GM18517 (cell line): ENCODE results near the gene ARL5B.

Experiments used
- ATAC-seq: cut with Tn5 transposase; IDR thresholded peaks from one replicate; pipeline ENCODE4 v1.9.1; 2021; ENCODE audit warnings: mild to moderate bottlenecking, moderate library complexity; ENCODE audit not compliant: unreplicated experiment

ARL5B gene

DNA sequence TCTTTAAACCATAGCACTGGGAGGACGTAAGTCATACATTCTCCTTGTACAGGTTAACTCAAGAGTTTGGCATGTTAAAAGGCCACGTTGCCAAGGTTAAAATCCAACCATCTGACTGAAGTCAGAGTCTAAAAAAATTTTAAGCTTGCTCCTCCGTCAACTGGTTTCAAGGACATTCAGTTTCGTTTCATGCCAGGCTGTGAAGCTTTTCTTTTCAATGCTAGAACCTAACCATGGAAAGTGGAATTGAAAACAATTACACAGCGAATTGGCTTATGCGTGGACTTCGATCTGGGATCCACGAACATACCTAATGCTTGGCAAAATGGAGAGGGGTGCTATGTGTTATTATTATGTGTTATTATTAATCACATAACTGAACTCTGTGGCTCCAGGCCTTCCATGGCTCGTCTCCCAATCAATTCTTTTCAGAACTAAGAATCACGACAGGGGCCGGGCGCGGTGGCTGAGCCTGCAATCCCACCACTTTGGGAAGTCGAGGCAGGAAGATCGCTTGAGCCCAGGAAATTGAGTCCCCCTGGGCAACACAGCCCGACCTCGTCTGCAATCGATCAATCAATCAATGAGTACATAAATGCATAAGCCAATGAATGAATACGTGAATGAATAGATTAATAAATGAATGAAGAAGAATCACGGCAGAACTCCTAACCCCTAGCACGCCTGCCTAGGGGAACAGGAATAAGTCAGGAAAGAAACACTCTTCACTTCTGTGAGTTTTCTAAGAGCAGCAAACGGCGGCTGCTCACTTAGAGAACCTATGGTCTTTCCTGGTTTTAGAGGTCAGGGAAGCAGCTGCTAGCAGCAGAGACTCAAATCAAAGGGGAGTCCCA, 733 bp upstream of the ARL5B start:
- ATAC-seq = peak; percentile 28

- peak; percentile 26 for ATAC-seq
Observed at GRCh38 chr10:18659819-18660535, 746 bp downstream of the ARL5B start.

DNA sequence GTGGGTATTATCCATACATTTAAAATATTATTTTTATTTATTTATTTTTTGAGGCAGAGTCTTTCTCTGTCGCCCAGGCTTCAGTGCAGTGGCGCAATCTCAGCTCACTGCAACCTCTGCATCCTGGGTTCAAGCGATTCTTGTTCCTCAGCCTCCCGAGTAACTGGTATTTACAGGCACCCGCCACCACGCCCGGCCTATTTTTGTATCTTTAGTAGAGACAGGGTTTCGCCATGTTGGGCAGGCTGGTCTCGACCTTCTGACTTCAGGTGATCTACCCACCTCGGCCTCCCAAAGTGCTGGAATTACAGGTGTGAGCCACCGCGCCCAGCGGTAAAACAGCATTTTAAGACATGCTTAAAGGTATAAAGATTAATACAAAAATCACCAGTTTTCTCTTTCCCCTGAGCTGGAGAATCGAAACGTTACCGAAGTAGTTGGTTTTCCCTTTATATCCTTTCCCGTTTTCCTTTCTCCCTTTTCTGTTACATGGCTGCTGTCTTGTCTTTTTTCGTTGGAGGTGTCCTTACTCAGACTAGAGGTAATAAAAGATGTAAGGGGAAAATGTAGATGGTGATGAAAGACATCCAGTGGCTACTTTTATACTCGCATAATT, 1.7 kb downstream of the ARL5B start:
- no peak for ATAC-seq

- no peak for ATAC-seq
Observed at GRCh38 chr10:18664841-18665478, 5.7 kb downstream of the ARL5B start.

DNA sequence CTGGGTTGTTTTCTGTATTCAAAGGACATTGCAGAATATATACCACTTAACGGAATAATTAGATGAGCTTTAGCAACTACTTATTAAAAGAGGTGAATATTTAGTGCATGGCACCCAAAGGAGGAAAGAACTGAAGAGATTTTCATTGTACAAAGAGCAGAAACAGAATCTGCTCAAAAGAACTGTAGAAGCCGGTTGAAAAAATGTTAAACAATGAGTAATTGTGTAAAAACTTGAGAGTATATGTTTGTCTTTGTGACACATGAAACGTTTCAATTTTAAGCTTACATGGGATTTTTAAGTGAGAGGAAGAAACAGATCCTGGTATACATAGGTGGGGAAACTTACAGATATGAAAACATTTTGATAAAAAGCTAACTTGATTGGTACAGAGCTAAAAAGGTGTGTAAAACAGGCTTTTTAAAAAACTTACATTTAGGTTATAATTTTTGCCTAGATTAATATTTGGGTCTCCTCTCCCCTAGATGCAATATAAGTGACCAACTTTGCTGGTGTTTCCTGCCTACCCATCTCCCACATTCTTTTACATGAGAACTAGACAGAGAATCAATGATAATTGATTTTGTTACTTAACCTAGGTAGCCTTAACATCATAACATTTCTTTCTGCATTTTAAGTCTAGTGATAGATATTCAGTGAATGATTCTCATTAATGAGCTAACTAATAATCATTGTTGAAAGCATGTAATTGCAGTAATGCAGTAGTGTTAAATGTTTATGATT, 6.8 kb downstream of the ARL5B start:
- no peak for ATAC-seq

DNA sequence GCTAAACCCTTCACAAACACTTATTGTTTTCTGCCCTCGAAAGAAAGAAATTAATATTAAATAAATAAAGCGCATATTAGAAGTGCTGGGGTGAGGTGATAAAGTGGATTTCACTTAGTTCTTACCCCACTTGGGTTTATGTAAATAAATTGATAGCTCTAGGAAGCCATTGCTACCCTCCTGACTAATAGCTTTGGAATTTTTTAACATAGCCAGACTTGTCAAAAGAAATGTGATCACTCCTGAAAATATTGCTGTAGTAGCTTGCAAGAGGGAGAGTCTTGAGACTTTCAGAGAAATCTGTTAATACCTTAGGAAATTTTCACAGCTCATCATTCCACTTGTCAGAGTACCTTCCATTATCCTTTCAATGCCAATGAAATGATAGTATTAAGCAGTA, 7.6 kb downstream of the ARL5B start:
- ATAC-seq = no peak

DNA sequence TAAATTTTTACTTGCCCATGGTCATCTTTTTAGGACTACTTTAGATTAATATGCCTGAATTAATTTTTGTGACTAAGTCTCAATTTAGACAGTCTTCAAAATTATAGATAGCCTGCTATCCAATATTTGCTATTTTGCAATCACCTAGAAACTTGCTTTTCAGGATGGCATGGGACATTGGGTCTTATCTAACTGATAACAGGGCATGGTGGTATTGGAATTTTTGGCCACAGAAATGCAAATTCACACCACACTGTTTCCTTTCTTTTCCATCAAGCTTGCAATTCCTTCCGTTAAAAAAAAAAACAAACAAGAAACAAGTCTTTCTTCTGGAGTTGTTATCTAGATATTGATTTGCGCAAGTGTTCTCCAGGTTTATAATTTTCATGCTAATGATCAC, 8.8 kb downstream of the ARL5B start:
- no peak for ATAC-seq

GRCh38 chr10:18675086-18675801, 16.0 kb downstream of the ARL5B start:
- ATAC-seq = no peak

GRCh38 chr10:18680754-18681153, 21.5 kb downstream of the ARL5B start:
- ATAC-seq = no peak

DNA sequence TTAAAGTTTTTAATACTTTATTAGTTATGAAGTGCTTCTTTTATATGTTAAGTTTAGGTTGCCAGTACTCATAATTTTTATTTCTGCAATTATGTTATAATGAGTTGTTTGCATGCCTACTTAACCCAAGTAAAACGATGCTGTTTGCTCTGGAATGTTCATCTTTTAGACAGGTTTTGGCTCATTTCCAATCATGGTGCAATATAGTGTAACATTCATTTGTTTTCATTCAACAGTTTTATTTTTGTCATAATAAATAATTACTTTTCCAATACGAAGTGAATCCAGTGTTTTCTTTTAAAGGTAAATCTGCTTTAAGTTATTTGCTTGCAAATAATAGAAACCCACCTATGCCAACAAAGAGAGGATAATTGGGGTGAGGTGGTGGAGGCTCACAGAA, 22.1 kb downstream of the ARL5B start:
- ATAC-seq = no peak

DNA sequence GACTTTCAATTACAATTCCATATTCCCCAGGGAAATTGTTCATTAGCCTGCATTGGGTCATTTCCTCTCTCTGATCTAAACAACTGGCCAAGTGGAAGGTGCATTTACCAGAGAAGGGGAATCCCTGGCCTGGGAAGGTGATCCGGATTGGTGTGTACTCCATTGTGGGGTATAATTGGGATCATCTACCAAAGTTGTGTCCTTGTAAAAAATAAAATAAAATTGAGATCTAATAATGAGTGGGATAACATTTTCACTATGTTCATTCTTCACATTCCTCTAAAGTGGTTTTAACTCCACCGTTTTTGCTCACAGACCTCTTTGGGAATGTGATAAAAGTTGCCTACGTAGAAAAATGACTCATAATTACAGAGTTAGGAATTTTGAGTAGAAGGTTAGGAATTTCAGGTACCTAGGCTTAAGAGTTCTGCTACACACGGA, 22.8 kb downstream of the ARL5B start:
- no peak for ATAC-seq

- no peak for ATAC-seq
Observed at GRCh38 chr10:18683427-18683826, 24.2 kb downstream of the ARL5B start.

GRCh38 chr10:18684416-18684815, 25.2 kb downstream of the ARL5B start:
- no peak for ATAC-seq

GRCh38 chr10:18684953-18685352, 25.7 kb downstream of the ARL5B start:
- ATAC-seq = no peak

DNA sequence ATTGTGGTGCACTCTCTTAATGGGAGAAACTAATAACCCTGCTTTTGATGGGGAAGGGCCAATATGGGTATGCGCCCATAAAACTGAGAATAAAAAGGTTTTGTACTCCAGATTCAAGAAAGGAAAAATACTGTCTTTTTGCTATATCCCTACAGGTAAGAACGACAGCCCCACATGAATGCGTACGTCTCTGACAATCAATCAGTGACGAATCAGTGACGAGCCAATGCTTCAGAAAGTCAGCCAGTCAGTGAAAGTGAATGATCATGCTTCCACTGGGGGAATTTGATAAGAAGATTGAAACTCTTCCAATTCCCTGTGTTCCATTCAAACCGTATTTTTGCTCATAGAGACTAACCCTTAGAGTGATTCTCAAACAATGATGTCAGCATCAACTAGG, 26.3 kb downstream of the ARL5B start:
- ATAC-seq = no peak

- no peak for ATAC-seq
Observed at GRCh38 chr10:18687195-18687594, 28.0 kb downstream of the ARL5B start.

- ATAC-seq = no peak
Observed at GRCh38 chr10:18687706-18688105, 28.5 kb downstream of the ARL5B start.

DNA sequence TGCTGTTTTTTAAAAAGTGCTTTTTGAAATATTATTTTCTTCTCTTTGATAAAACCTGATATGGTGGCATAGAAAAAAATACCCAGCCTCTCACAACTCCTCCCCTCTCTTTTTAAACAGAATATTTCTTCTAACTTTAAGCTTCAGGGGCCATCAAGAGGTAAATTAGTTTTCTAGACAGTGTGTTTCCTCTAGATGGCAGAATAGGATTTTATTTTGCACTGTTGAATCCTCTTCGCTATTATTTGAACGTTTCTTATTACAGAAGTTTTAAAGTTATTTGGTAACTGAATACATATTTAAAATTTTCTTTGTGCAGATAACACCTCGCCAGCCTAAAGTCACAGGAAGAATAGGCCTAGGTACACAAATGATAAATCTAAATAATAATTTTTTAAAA, 30.3 kb downstream of the ARL5B start:
- no peak for ATAC-seq

DNA sequence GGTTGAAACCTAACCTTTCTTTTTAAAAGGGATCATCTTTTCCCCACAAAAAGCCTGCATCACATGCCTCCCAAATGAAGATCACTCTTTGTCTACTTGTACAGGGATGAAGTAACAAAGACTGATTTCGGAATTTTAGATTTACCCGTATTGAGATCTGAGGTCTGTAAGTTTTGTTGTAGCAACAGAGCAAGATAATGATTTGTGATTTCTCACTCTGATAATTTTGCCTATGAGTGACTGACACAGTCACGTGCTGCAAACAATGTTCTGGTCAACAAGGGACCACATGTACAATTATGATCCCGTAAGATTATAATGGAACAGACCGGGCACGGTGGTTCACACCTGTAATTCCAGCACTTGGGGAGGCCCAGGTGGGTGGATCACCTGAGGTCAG, 31.3 kb downstream of the ARL5B start:
- no peak for ATAC-seq
